Heart right ventricle (tissue), 16 donors: ENCODE data around the gene TGM1. TPM values are rescaled to one million over a fixed set of nuclear protein-coding genes. Genes with fewer than 3 reads are reported as not detected.

Experiments used
- ATAC-seq, 8 donors: fragments of 200-7000 bp; cut with Tn5 transposase; one replicate each; pipeline ENCODE4 v1.9.1; 2020; ENCODE audit warnings: mild to moderate bottlenecking in 8 of 8, moderate library complexity in 8 of 8, moderate number of reproducible peaks in 1 of 8
- DNase-seq, 2 donors: peaks; one replicate each; pipeline ENCODE4 v3.0.0-alpha.2; 2020
- H3K27ac ChIP-seq, 10 donors: fragments of 200-600 bp; sonication (generic) in 2 of 10; one replicate each; pipeline versions ENCODE4 v1.5.0 to v1.8.0; 2020 to 2022; ENCODE audit warnings: mild to moderate bottlenecking in 3 of 10
- H3K27me3 ChIP-seq, 7 donors: fragments of 200-600 bp; one replicate each; pipeline ENCODE4 v1.8.0; 2021 to 2022; ENCODE audit warnings: mild to moderate bottlenecking in 2 of 7
- H3K36me3 ChIP-seq, 9 donors: fragments of 200-600 bp; sonication (generic) in 1 of 9; one replicate each; pipeline versions ENCODE4 v1.5.0 to v1.8.0; 2020 to 2022; ENCODE audit warnings: mild to moderate bottlenecking in 2 of 9
- H3K4me1 ChIP-seq, 9 donors: fragments of 200-600 bp; sonication (generic) in 1 of 9; one replicate each; pipeline versions ENCODE4 v1.5.0 to v1.8.0; 2020 to 2022; ENCODE audit warnings: mild to moderate bottlenecking in 4 of 9
- H3K4me3 ChIP-seq, 10 donors: fragments of 200-600 bp; sonication (generic) in 2 of 10; one replicate each; pipeline versions ENCODE4 v1.5.0 to v1.8.0; 2020 to 2022; ENCODE audit warnings: mild to moderate bottlenecking in 7 of 10, moderate library complexity in 2 of 10
- H3K9me3 ChIP-seq, 11 donors: fragments of 200-600 bp in 10 of 11; sonication (generic) in 2 of 11; one replicate each; pipeline versions ENCODE4 v1.5.0 to v1.8.0; 2013 to 2022; ENCODE audit warnings: mild to moderate bottlenecking in 2 of 11, control low read depth in 1 of 11, moderate library complexity in 1 of 11
- WGBS, 2 donors: extraction: QIAGEN DNeasy Blood & Tissue Kit; methylation state at CpG; one replicate each; pipeline ENCODE4 v1.1.7; 2013; ENCODE audit warnings: inconsistent platforms in 1 of 2; 5-methylcytosine and 5-hydroxymethylcytosine counted together
- intact Hi-C, 10 donors: fragments of 100-400 bp; cut with DNase I; formaldehyde crosslinking; loops; one replicate each; pipeline versions ENCODE4 v1.11.1 to v1.14.2; 2022
- polyA plus RNA-seq, 2 donors: library from polyadenylated mRNA; stranded (reverse); fragments of 200-250 nt; gene quantifications; one replicate each; pipeline ENCODE4 v1.2.3, GENCODE V29; 2013
- total RNA-seq, 10 donors: library from RNA; stranded (reverse); fragmentation: NEBNext Ultra II Directional in 3 of 10; extraction: Animal tissue kit (Norgen Biotek cat#: 25700) in 3 of 10; gene quantifications; one replicate each; pipeline versions ENCODE4 v1.2.1 to v1.2.4, GENCODE V29; 2021 to 2023
- TF ChIP-seq, protein P1 (sequence below), 9 donors: fragments of 200-600 bp; sonication (generic) in 2 of 9; IDR thresholded peaks; one replicate each; pipeline versions ENCODE4 v1.5.0 to v1.8.0; 2021 to 2022; ENCODE audit warnings: antibody characterized with exemption in 9 of 9, mild to moderate bottlenecking in 5 of 9, moderate library complexity in 1 of 9
- donor health status: Arrhythmogenic right ventricular cardiomyopathy.
- donor health status: ischemic (EF 13 %, LVEDD 7.1; RV severe dilation, severe dysfunction).
- donor health status: healthy with polysubstance abuse.
- donor health status: DM: no; HTN: yes; CAD: no.
- donor health status: DM: no; HTN: no; CAD: no.
- donor health status: ischemic (EF 25% LVEDD 6.9; RV normal size, moderate dysfunction).
- donor health status: ischemic (EF 25% LVEDD 5.7; RV mildly dilated, moderate dysfunction).
- donor health status: healthy.
- donor health status: DM: yes; HTN: yes; CAD: no.
- donor health status: Ischemic cardiomyopathy.
- donor health status: ischemic (EF 35%, LVEDD 5.7; RV mildly dilated, moderate dysfunction).
- donor health status: nonischemic (EF 11% LVEDD 7.7; RV severe dilation, severe dysfunction).
- donor health status: DM: yes; HTN: yes; CAD: no.
- donor health status: PGD.
- donor health status: ischemic (EF 29% LVEDD 5.4; RV normal size, mild dysfunction).
- donor health status: nonischemic (EF 23%, LVEDD 6.1; RV moderate dilation, normal function).

Gene TGM1
- total and polyA plus RNA-seq, 12 donors, result 0.17 to 2.2 (median 0.65) TPM

DNA sequence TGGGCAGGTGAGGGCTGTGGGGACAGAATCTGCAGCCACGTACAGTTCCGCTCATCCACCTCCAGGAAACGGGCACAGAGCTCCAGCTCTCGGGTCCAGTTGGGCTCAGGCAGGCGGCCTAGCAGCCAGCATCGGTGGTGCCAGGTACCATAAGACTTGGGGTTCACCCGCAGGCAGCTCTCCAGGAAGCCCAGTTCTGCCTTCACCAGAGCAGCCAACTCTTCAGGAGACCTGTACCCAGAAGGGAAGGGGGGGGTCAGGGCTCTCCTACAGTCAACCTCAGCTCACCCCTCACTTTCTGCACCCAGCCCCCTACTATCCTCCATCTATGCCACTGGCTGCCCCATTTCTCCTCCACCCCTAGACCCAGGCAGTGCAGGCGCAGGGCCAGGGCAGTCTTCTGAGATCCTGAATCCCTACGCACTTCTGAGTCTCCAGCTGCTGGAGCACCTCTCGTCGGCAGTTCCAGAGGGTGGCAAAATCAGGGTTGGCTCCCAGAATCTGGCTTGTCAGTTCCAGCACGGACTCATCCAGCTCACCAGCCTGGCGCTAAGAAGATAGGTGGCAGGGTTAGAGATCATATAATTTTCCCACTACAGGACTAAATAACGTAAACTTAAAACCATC lies 7.0 kb upstream of the TGM1 start:
- ATAC-seq, result no peak
- H3K4me3 ChIP-seq, result no peak overlapping the region

DNA sequence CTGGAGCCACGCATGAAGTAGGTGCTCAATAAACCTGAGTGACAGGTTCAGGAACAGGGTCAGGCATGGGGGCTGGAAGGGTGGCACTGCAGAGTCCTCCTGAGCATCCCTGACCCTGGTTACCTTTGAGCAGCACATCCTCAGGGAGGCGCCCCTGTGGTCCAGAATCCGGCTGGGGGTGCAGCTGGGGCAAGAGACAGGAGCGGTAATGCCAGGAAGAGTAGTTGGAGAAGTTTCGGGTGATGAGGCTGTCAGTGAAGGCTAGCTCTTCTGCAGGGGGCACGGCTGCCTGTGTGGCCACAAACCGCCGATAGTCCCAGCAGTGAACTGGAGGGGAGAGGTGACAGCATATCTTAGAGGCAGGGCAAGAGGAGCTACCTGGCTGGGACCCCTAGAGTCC lies 6.4 kb upstream of the TGM1 start:
- H3K27me3 ChIP-seq, result no peaks in the 10 kb centered on the region
- ATAC-seq (no peak), DNase-seq (no peak)
- H3K27ac ChIP-seq, result no peak overlapping the region
- H3K36me3 ChIP-seq, result peaks cover 0 to 49% (median 0%) of the 10 kb centered on the region in 9 donors
- H3K4me1 ChIP-seq, result peaks cover 0 to 36% (median 13%) of the 10 kb centered on the region in 9 donors
- intact Hi-C loops, result no loop called here
- no peak overlapping the region for H3K4me3 ChIP-seq
- H3K9me3 ChIP-seq, result no peaks in the 10 kb centered on the region
- 93 to 97% methylated on average over 8 of the region's 8 CpGs for WGBS, 2 donors
- TF ChIP-seq, protein P1, sequence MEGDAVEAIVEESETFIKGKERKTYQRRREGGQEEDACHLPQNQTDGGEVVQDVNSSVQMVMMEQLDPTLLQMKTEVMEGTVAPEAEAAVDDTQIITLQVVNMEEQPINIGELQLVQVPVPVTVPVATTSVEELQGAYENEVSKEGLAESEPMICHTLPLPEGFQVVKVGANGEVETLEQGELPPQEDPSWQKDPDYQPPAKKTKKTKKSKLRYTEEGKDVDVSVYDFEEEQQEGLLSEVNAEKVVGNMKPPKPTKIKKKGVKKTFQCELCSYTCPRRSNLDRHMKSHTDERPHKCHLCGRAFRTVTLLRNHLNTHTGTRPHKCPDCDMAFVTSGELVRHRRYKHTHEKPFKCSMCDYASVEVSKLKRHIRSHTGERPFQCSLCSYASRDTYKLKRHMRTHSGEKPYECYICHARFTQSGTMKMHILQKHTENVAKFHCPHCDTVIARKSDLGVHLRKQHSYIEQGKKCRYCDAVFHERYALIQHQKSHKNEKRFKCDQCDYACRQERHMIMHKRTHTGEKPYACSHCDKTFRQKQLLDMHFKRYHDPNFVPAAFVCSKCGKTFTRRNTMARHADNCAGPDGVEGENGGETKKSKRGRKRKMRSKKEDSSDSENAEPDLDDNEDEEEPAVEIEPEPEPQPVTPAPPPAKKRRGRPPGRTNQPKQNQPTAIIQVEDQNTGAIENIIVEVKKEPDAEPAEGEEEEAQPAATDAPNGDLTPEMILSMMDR (IDR thresholded peaks at IDR 0.05), result no peak

More for the DNA sequence above, 7.0 kb upstream of the TGM1 start:
- no peak overlapping the region for H3K27ac ChIP-seq
- H3K4me1 ChIP-seq, result peaks cover 0 to 43% (median 13%) of the 10 kb centered on the region in 9 donors
- H3K36me3 ChIP-seq, result peaks cover 0 to 48% (median 0%) of the 10 kb centered on the region in 9 donors
- DNase-seq, result no peak
- intact Hi-C loops, result loop anchor here in 1 of 10 donors (2.0 kb wide), 1 partner anchor 27 kb away; the partner anchor contains the start of gene TINF2
- H3K27me3 ChIP-seq, result no peaks in the 10 kb centered on the region
- WGBS, 2 donors, result 95 to 97% methylated on average over 14 of the region's 14 CpGs
- no peaks in the 10 kb centered on the region for H3K9me3 ChIP-seq
- TF ChIP-seq, protein P1 (IDR thresholded peaks at IDR 0.05), result no peak

DNA sequence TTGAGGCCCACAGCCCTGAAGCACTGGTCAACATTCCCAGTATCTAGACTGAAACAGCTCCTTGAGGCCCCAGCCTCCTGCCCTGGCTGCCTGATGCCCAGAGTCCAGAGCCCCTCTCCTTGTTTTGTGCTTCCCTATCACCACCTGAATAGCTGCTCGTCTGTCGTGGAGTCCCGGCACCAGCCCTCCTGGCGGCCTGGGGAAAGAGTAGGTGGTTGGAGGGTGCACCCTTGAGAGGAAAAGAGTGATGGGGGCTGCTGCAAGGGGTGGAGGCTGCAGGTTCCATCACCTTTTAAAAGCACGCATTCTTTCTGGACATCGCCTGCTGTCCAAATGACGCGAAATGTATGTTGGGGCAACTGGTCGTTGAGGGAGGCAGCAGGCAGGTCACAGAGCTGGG lies 5.2 kb upstream of the TGM1 start:
- Histone ChIP-seq H3K27me3 (no peaks in the 10 kb centered on the region), H3K9me3 (no peaks in the 10 kb centered on the region), H3K4me1 (peaks cover 0 to 25% (median 10%) of the 10 kb centered on the region in 9 donors), H3K27ac (no peak overlapping the region), H3K36me3 (peaks cover 0 to 49% (median 0%) of the 10 kb centered on the region in 9 donors), H3K4me3 (no peak overlapping the region)
- ATAC-seq (no peak), DNase-seq (no peak)
- intact Hi-C loops, result no loop called here
- WGBS, 2 donors, result 89 to 92% methylated on average over 9 of the region's 9 CpGs
- TF ChIP-seq, protein P1 (IDR thresholded peaks at IDR 0.05), result no peak

DNA sequence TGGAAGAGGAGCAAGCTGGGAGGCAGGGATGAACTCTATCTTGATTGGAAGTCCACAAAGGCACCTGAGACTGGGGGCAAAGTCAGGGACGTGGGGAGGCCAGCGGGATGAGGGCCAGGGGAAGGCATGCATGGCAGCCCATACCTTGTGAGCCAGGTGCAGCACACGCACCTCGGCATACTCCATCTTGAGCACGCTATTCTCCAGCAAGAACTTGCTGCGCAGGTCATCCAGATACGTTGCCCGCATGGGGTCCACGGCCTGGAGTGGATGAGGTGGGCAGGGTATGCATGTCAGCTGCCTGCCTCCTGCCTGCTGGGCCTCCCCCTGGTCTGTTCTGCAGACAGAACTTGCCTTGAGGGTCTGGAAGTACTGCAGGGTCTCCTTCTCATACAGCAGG lies 4.5 kb upstream of the TGM1 start:
- peaks cover 0 to 18% (median 10%) of the 10 kb centered on the region in 9 donors for H3K4me1 ChIP-seq
- H3K9me3 ChIP-seq, result no peaks in the 10 kb centered on the region
- no peaks in the 10 kb centered on the region for H3K27me3 ChIP-seq
- ATAC-seq (no peak), DNase-seq (no peak)
- peaks cover 0 to 49% (median 0%) of the 10 kb centered on the region in 9 donors for H3K36me3 ChIP-seq
- intact Hi-C loops, result no loop called here
- H3K4me3 ChIP-seq, result no peak overlapping the region
- WGBS, 2 donors, result 93 to 96% methylated on average over 9 of the region's 9 CpGs
- TF ChIP-seq, protein P1 (IDR thresholded peaks at IDR 0.05), result no peak
- H3K27ac ChIP-seq, result no peak overlapping the region
